ENCODE results near the gene TTLL3.

TTLL3 gene

DNA sequence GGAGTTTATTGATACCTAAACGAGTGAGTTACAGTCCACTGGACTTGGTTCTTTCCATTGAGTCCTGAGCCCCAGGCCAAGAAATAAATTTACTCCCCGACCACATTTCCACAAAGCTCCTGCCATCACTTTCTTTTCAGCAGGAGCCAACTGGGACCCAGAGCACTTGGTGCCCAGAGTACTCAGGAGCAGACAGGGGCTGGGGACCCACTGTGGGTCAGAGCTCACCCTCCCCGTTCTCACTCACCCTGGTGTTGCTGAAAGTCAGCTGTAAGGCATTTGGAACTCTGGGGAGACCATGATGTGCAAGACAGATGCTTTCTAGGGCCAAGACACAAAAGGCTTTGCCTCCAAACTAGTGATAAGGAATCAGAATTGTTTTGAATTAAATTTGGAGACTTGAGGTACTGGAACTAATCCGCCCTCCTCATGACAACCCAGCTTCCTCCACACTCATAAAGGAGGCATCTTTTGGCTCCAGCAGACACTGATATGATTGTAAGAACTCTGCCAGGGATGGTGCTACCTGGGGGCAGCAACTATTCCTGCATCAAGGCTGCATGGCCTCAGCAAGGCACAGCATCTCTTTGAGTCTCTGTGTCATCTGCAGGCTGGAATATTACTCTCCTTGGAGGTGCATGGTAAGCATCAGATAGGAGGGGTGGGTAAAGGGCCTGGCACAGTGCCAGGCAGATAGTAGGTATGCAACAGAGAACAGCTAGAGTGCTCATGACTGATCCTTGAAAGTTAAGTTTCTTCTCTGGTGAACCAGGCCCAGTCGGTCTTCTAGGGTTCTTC, 33.0 kb upstream of the TTLL3 start:
- CTCF ChIA-PET, result no interaction called here
- POLR2A ChIA-PET (ENCODE audit: low non-redundant PET), result interaction anchor here (1.0 kb wide), 1 partner anchor 7 kb away, joined by 3 read pairs; the partner anchor contains the start of gene CAMK1
- no peak for DNase-seq (ENCODE audit: low spot score)
- TF ChIP-seq, protein P1, sequence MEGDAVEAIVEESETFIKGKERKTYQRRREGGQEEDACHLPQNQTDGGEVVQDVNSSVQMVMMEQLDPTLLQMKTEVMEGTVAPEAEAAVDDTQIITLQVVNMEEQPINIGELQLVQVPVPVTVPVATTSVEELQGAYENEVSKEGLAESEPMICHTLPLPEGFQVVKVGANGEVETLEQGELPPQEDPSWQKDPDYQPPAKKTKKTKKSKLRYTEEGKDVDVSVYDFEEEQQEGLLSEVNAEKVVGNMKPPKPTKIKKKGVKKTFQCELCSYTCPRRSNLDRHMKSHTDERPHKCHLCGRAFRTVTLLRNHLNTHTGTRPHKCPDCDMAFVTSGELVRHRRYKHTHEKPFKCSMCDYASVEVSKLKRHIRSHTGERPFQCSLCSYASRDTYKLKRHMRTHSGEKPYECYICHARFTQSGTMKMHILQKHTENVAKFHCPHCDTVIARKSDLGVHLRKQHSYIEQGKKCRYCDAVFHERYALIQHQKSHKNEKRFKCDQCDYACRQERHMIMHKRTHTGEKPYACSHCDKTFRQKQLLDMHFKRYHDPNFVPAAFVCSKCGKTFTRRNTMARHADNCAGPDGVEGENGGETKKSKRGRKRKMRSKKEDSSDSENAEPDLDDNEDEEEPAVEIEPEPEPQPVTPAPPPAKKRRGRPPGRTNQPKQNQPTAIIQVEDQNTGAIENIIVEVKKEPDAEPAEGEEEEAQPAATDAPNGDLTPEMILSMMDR (conservative IDR thresholded peaks at IDR 0.05; ENCODE audit: low read depth), result no peak
- no peak overlapping the region for H3K27ac ChIP-seq

DNA sequence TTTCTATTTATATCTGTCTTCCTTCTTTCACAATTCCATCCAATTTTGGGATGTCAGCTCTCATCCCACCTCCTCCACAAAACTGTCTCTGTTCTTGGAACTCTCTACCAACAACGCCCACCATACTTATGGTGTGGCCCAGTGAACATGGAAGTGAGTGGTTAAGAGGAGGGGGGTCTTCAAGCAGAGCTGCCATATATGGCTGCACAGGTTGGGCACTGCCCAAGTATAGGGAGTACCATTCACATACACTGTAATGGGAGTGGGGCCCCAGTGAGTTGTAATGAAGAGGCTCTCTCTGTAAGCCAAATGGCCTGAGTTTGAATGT, 32.4 kb upstream of the TTLL3 start:
- no peak overlapping the region for H3K27ac ChIP-seq
- DNase-seq (ENCODE audit: low spot score), result no peak
- CTCF ChIA-PET, result no interaction called here
- POLR2A ChIA-PET (ENCODE audit: low non-redundant PET), result interaction anchor here (1.0 kb wide), 1 partner anchor 8 kb away, joined by 3 read pairs; the partner anchor contains the start of gene CAMK1
- TF ChIP-seq, protein P1 (conservative IDR thresholded peaks at IDR 0.05; ENCODE audit: low read depth), result no peak

DNA sequence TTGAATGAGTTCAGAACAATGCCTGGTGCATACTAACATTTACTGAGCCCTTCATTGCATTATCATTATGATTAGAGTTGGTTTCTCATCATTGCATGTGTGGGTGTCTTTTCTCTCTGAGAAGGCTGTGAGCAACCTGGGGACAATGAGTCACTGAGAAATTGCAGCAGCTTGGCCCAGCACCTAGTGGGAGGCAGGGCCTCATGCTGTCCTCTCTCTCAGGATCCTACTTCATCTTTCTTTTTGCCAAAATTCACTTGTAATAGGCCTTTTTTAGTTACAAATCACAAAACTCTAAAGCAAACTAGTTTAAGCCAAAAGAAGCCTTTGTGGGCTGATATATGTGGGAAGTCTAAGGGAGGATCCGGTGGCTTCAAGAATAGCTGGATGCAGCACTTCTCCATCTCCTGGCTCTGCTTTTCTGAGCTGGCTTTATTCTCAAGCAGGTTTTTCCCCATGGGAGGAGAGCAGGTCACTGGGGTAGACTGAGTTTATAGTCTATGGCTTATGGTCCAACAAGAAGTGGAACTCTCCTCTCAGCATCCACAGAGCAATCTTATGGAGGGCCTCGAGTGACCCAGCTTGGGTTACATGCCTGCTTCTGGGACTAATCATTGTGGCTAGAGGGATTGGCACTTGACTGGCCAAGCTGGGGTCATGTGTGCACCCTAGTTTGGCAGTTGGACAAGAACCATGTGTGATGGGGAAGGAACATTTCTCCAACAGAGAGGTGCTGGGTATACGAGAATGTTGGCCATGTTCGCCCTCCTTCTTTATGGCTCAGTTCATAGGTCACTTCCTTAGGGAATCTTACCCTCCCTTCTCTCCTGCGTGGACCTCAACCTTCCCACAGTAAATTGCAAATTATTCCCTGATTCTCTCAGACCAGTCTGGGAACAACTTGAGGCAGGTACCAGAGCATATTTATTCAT, 31.7 kb upstream of the TTLL3 start:
- ChIA-PET POLR2A (ENCODE audit: low non-redundant PET) (interaction anchor here (1.0 kb wide), 1 partner anchor 9 kb away, joined by 3 read pairs; the partner anchor contains the start of gene CAMK1), CTCF (no interaction called here)
- TF ChIP-seq, protein P1 (conservative IDR thresholded peaks at IDR 0.05; ENCODE audit: low read depth), result no peak
- DNase-seq (ENCODE audit: low spot score), result no peak
- H3K27ac ChIP-seq, result no peak overlapping the region

DNA sequence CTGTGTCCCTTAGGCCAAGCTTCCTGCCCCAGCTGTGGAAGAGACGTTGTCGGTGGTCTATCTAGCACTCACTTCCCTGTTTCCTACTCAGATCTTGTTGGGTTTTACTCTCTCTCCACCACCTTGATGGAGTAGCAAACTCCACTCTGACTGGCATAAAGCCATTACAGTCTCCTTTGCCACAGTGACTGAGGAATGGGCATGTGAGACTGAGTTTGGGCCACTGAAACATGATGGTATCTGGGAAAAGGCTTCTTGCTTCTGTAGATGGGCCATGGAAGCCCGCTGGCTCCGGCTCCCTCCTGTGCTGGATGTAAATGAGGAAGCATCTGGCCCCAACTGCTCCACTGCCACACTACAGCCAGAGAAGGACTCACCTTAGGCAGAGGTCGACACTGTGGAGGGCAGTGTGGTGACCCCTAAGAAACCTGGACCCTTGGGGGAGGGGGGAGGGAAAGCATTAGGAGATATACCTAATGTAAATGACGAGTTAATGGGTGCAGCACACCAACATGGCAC, 30.9 kb upstream of the TTLL3 start:
- no peak overlapping the region for H3K27ac ChIP-seq
- ChIA-PET CTCF (no interaction called here), POLR2A (ENCODE audit: low non-redundant PET) (no interaction called here)
- no peak for DNase-seq (ENCODE audit: low spot score)
- TF ChIP-seq, protein P1 (conservative IDR thresholded peaks at IDR 0.05; ENCODE audit: low read depth), result no peak

DNA sequence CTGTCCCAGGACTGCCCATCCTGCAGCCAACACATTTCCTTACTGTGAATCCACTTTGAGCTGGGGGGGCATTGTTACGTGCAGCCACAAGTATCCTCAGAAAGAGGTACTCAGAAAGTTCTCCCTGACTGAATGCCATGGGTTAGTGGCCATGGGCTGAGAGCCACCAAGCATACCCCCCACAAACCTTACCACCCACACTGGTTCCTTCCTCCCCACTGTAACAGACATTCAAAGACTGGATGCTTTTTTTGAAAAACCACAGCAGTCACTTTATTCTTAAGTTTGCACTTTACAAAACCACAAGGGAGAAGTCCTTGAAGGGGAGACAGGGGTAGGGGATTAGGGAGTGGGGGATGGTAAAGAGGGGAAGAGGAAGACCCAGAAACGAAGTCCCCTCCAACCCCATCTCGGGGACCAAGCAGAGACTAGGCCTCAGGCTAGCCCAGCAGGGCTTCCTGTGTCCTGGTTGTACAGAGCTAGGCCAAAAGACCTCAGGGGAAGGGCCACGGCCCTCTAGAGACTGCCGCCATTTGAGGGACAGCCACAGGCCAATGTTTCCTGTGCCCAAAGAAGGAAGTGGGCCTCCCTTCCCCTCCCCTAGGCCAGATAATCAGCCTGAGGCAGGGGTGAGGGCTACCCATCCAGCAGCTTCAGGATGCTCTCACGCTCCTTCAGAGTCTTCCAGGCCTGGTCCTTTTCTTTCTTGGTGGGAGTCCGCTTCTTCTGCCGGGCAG, 30.2 kb upstream of the TTLL3 start:
- TF ChIP-seq, protein P1 (conservative IDR thresholded peaks at IDR 0.05; ENCODE audit: low read depth), result no peak
- DNase-seq (ENCODE audit: low spot score), result no peak
- CTCF ChIA-PET, result no interaction called here
- no peak overlapping the region for H3K27ac ChIP-seq
- POLR2A ChIA-PET (ENCODE audit: low non-redundant PET), result no interaction called here

DNA sequence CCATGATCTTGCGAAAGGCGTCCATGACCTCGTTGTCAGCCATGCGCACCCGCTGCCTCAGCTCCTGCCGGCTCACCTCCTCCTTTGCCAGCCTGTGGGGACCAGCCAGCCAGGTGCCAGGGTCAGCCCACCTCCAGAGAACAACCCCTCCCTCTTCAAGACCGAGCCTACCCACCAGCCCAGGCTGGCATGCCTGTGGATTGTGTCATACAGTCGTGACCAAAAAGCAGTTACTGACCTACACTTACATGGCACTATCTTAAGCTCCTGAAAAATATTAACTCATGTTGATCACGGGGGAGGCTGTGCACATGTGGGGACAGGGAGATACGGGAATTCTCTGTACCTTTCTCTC, 29.6 kb upstream of the TTLL3 start:
- H3K27ac ChIP-seq, result no peak overlapping the region
- no peak for DNase-seq (ENCODE audit: low spot score)
- TF ChIP-seq, protein P1 (conservative IDR thresholded peaks at IDR 0.05; ENCODE audit: low read depth), result no peak
- ChIA-PET POLR2A (ENCODE audit: low non-redundant PET) (no interaction called here), CTCF (no interaction called here)

Measured in RWPE1 (cell line).